Measurements from ENCODE around the gene USP33.
A peak's percentile ranks its signal among the peaks of the same experiment; 100 is the strongest.
"Not testable (repeated sequence)": the region's sequence is repeated elsewhere in the genome, so short reads cannot be mapped to it uniquely, and the experiment has no call there.

The USP33 gene

DNA sequence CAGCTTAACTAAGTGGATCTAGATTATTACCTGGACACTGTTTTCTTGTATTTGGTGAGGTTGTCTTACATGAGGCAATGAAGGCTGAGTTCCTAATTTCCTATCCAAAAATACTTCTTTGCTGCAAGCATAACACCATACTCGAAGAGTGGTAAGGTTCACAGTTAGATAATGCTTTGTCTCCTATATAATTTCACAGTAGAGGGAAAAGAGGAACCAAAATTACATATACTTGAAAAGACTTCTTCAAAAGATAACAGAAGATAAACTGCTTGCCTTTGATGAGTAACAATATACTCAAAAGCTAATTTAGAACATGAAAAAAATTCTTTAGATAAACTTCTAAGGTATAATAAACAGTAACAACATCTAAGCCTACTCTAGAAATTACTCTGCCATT lies 20.4 kb downstream of the USP33 start:
- DNase-seq (ENCODE audit: low read depth, low spot score), result no peak

GRCh38 chr1:77732090-77732489 lies 27.6 kb downstream of the USP33 start:
- no peak for DNase-seq (ENCODE audit: low read depth, low spot score)

DNA sequence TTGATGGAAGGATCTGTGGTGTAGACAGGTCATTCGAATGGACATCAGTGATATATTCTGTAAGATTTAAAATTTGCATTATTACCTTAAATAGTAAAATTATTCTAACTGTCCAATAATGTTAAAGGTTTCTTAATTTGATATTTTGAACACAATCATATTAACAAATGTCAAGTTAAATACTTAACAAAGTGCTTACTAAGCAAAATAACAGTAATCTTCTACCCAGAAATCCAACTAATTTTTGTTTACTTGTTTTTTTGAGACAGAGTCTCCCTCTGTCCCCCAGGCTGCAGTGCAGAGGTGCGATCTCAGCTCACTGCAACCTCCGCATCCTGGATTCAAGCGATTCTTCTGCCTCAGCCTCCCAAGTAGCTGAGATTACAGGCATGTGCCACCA lies 33.9 kb downstream of the USP33 start:
- no peak for DNase-seq (ENCODE audit: low read depth, low spot score)

DNA sequence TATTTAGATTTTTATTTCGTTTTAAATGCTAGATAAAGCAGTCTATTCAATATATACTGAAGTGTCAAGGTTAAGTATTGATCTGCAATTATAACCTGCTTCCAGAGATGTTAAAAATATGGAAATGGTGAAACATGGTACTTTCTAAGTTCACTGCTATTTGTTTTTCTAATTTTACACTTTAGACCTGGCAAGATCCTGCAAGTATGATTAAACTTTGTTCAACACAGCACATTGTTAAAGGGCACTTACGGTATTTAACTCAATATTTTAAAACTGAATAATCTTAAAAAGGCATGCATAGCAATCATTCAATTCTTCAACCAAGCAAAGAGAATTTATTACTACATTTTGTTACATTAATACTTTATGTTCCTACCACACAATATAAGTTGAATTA lies 41.5 kb downstream of the USP33 start:
- DNase-seq (ENCODE audit: low read depth, low spot score), result no peak

DNA sequence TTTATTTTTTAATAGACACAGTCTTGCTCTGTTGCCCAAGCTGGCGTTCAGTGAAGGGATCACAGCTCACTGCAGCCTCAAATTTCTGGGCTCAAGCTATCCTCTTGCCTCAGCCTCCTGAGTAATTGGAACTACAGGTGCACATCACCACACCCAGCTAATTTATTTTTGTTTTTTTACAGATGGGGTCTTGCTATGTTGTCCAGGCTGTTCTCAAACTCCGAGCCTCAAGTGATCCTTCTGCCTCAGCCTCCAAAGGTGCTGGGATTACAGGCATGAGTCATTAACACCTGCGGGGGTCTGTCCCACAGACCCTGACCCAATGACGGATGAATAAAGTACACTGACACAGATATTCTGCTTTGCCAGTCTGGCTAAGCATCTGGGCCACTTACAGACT lies 43.6 kb downstream of the USP33 start:
- no peak for DNase-seq (ENCODE audit: low read depth, low spot score)

GRCh38 chr1:77709727-77710126 lies 49.9 kb downstream of the USP33 start:
- no peak for DNase-seq (ENCODE audit: low read depth, low spot score)

DNA sequence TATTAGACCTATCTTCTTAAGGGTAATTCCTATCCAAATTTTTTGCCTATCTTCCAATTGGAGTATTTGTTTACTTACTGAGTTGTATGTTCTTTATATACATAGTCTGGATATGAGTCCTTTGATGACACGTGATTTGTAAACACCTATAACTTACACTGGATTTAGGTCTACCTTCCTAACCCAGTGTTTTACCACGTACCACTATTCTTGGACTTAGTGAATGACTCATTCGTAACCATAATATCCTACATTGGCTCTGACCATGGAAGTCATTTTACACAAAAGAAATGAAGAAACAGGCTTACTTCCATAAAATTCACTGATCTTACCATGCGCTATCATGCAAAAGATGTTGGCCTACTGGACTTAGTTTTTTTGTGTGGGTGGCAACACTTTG lies 53.3 kb downstream of the USP33 start:
- no peak for DNase-seq (ENCODE audit: low read depth, low spot score)

DNA sequence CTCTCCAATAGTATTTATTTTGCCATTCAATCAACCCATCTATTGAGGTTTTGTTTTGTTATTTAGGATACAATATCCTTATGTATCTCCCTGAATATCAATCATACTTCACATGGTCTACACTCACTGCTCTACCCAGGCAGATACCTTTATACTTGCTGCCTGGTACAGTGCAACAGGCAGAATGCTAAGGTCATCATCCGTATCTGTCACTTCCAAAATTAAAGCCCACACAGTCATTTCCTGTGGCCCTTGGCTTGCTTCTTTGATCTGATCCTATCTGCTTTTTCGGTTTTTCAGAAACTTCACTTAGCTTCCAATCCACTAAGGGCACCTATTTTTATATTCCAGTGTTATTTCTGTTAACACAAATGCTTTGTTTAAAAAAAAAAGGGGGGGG lies 54.9 kb downstream of the USP33 start:
- DNase-seq (ENCODE audit: low read depth, low spot score), result no peak

GRCh38 chr1:77699673-77700072 lies 60.0 kb downstream of the USP33 start:
- DNase-seq (ENCODE audit: low read depth, low spot score), result not testable (repeated sequence)

DNA sequence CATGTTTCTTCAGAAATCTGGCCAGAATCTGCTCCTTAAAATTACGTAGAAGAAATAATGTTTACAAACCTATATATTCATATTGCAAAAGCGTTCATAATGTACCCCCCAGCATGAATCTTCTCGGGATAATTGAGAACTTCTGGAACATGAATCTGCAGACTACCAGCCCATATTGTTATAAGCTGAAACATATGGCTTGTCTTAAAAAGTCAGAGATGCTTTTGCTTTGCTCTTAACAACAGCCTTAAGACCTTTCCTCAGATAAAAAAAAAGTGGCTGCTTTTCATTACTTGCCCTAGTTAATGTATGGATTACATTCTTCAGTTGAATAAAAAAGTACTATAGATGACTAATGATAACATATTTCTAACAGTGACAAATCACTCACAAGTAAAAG lies 62.2 kb downstream of the USP33 start:
- DNase-seq (ENCODE audit: low read depth, low spot score), result no peak

GRCh38 chr1:77688939-77689338 lies 70.7 kb downstream of the USP33 start:
- no peak for DNase-seq (ENCODE audit: low read depth, low spot score)

DNA sequence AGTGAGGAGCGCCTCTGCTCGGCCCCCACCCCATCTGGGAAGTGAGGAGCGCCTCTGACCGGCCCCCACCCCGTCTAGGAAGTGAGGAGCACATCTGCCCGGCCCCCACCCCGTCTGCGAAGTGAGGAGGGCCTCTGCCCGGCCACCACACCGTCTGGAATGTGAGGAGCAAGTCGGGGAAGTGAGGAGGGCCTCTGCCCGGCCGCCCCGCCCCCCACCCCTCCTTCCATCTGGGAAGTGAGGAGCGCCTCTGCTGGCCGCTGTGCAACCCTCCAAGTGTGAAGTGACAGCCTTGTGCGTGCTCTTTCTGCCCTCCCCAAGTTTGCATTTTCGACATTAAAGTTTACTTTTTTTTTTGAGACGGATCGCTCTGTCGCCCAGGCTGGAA lies 72.1 kb downstream of the USP33 start:
- DNase-seq (ENCODE audit: low read depth, low spot score), result no peak

- no peak for DNase-seq (ENCODE audit: low read depth, low spot score)
These were observed 72.7 kb downstream of the USP33 start for GRCh38 chr1:77686796-77687518.

GRCh38 chr1:77683160-77684148 lies 76.2 kb downstream of the USP33 start:
- peak; percentile 61 for DNase-seq (ENCODE audit: low read depth, low spot score)

GRCh38 chr1:77682460-77683159 lies 77.0 kb downstream of the USP33 start, which contains the start of gene ZZZ3:
ZZZ3 (minus strand) TSS chr1:77682658; CDS start chr1:77633354, 49,304 bp downstream.
- DNase-seq (ENCODE audit: low read depth, low spot score), result peak; percentile 69

DNA sequence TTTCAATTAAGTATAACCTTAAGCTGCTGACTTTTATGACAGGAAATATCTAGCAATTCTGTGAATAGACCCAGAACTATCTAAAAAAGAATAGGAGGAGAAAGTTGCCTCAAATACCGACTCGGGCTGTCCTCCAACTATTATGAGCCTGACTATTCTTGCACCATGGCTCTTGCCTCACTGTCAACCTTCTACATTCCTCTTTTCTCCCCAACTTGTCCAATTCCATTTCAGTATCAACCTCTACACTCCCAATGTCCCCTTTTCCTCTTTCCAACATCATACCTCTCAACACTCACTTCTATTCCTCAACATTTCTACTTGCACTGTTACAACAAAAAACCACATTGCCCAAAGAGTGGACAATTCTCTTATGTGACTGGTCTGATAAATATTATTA lies 79.5 kb downstream of the USP33 start:
- no peak for DNase-seq (ENCODE audit: low read depth, low spot score)

DNA sequence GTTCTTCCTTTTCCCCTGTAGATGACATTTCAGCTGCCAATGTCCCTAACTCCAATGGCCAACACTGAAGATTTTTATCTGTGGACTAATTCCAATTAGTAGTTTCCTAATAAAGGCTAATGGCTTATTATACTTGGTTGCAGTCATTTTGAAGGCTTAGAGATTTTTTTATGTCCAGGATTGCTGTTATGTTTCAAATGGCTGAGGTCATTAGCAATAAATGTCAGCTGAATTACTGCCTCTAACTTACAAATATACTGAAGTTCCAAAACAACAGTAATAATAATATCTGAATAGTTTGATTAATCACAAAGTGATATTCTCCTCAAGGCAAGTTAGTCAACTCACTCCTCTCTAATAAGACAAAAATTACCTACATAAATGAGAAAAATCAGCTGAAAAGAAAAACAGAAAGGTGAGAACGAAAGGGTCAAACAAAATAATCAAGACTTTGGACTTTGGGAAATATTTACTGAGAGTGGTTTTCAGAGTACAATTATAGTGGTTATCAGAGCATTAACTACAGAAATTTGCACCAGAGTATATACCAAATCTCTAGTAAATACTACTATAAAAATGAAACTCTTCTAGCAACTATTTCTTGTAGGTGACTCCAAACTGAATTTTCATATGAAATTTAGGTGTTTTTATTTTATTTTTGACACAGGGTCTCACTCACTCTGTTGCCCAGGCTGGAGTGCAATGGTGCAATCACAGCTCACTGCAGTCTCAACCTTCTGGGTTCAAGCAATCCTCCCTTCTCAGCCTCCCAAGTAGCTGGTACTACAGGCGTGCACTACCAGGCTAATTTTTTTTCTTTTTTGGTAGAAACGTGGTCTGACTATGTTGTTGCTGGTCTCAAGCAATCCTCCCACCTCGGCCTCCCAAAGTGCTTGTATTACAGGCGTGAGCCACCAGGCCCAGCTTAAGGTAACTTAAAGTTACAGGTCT lies 80.7 kb downstream of the USP33 start:
- no peak for DNase-seq (ENCODE audit: low read depth, low spot score)

- DNase-seq (ENCODE audit: low read depth, low spot score), result not testable (repeated sequence)
These were observed 84.8 kb downstream of the USP33 start for GRCh38 chr1:77674807-77675206.

- DNase-seq (ENCODE audit: low read depth, low spot score), result no peak
These were observed 85.8 kb downstream of the USP33 start for GRCh38 chr1:77673716-77674355.

- DNase-seq (ENCODE audit: low read depth, low spot score), result no peak
These were observed 86.6 kb downstream of the USP33 start for GRCh38 chr1:77673030-77673429.

Measured in iPS DF 19.7 (cell line).